Endothelial cell of umbilical vein (primary cell): Measurements from ENCODE around the gene ANGPTL2. TPM values are rescaled to one million over a fixed set of nuclear protein-coding genes. Genes with fewer than 3 reads are reported as not detected.

ENCODE experiments used
- BruUV-seq: library from RNA; stranded (reverse); fragments of 400-500 nt; replicated peaks from 2 replicates; lab custom pipeline; 2021; lab: Mats Ljungman, UMichigan
- CTCF ChIA-PET: fragments of 300-600, 350-600 bp; sonication (Branson Sonifier 250); formaldehyde crosslinking; loops from one replicate; lab custom pipeline; 2021; ENCODE audit warnings: antibody characterized with exemption, inconsistent platforms; lab: Charles Lee
- POLR2A ChIA-PET: fragments of 300-600, 350-600 bp; sonication (Branson Sonifier 250); formaldehyde crosslinking; loops from one replicate; lab custom pipeline; 2021; ENCODE audit warnings: antibody characterized with exemption, inconsistent platforms; lab: Charles Lee
- DNase-seq: peaks from one replicate; pipeline ENCODE4 v3.0.0-alpha.2; 2011; ENCODE audit warnings: low read depth, low spot score
- FAIRE-seq: peaks from 2 replicates; lab custom pipeline; 2011; peaks lifted over from hg19 to GRCh38; lab: Jason Lieb, UNC
- H2AFZ ChIP-seq: 2 replicates; pipeline ENCODE4 v1.6.0; 2012; ENCODE audit warnings: low read depth, low read length, control low read depth, inconsistent platforms
- H3K27ac ChIP-seq: 2 replicates; pipeline ENCODE4 v1.5.1; 2011; ENCODE audit warnings: low read depth, mild to moderate bottlenecking, control low read depth, low read length, moderate library complexity; ENCODE audit not compliant: insufficient read depth
- H3K27me3 ChIP-seq, 2 experiments: 2 replicates each; pipeline versions ENCODE4 v1.6.0 to v1.6.1; 2011; ENCODE audit warnings: low read length in 2 of 2, mixed read lengths in 1 of 2; ENCODE audit not compliant: control insufficient read depth in 2 of 2, insufficient read depth in 2 of 2
- H3K36me3 ChIP-seq, 2 experiments: 2 replicates in 1 of 2; 3 replicates in 1 of 2; pipeline ENCODE4 v1.5.1; 2011; ENCODE audit warnings: low read length in 2 of 2, mild to moderate bottlenecking in 1 of 2, moderate library complexity in 1 of 2; ENCODE audit not compliant: control insufficient read depth in 2 of 2, insufficient read depth in 2 of 2; ENCODE audit errors: extremely low read depth in 1 of 2
- H3K4me1 ChIP-seq: 3 replicates; pipeline ENCODE4 v1.5.1; 2011; ENCODE audit warnings: mild to moderate bottlenecking, low read length; ENCODE audit not compliant: control insufficient read depth, insufficient read depth; ENCODE audit errors: extremely low read depth
- H3K4me2 ChIP-seq: 2 replicates; pipeline ENCODE4 v1.6.1; 2011; ENCODE audit warnings: low read length, control low read depth, mixed read lengths; ENCODE audit not compliant: insufficient read depth
- H3K4me3 ChIP-seq, 3 experiments: fragments of 200-600 bp in 1 of 3; sonication (generic), shearing (Covaris generic) in 1 of 3; replicated peaks in 1 of 3; 2 replicates each; pipeline ENCODE4 v1.5.1; 2011 to 2016; ENCODE audit warnings: control low read depth in 3 of 3, low read length in 3 of 3, mild to moderate bottlenecking in 2 of 3, inconsistent platforms in 1 of 3, low read depth in 1 of 3, moderate library complexity in 1 of 3; ENCODE audit not compliant: insufficient read depth in 1 of 3
- H3K79me2 ChIP-seq: 2 replicates; pipeline ENCODE4 v1.6.0; 2012; ENCODE audit warnings: low read length, inconsistent platforms; ENCODE audit not compliant: control insufficient read depth, insufficient read depth
- H3K9ac ChIP-seq: replicated peaks from 2 replicates; pipeline ENCODE3; 2011; ENCODE audit warnings: low read length, control low read depth; ENCODE audit not compliant: insufficient read depth; ENCODE audit errors: extremely low read depth
- H3K9me1 ChIP-seq: replicated peaks from 3 replicates; pipeline ENCODE4 v1.6.0; 2011; ENCODE audit warnings: mild to moderate bottlenecking, low read length; ENCODE audit not compliant: control insufficient read depth, insufficient read depth; ENCODE audit errors: extremely low read depth
- H3K9me3 ChIP-seq: replicated peaks from 2 replicates; pipeline ENCODE4 v1.5.1; 2012; ENCODE audit warnings: low read length, inconsistent platforms; ENCODE audit not compliant: control insufficient read depth, insufficient read depth
- H4K20me1 ChIP-seq: replicated peaks from 2 replicates; pipeline ENCODE3; 2011; ENCODE audit warnings: mild to moderate bottlenecking, low read length; ENCODE audit not compliant: control insufficient read depth, insufficient read depth; ENCODE audit errors: extremely low read depth
- EZH2 ChIP-seq: IDR thresholded peaks from 2 replicates; pipeline ENCODE4 v1.6.1; 2012; ENCODE audit warnings: borderline replicate concordance, low read depth, mild to moderate bottlenecking, moderate library complexity, low read length, inconsistent platforms; ENCODE audit not compliant: severe bottlenecking
- FOS ChIP-seq: IDR thresholded peaks from 2 replicates; pipeline ENCODE4 v1.6.1; 2011; ENCODE audit warnings: mild to moderate bottlenecking, low read length, moderate library complexity, borderline replicate concordance; ENCODE audit not compliant: insufficient read depth
- GATA2 ChIP-seq: IDR thresholded peaks from 2 replicates; pipeline ENCODE4 v1.7.0; 2011; ENCODE audit warnings: low read depth, mild to moderate bottlenecking, moderate library complexity, mixed read lengths, low read length; ENCODE audit not compliant: insufficient read length, insufficient read depth
- JUN ChIP-seq: IDR thresholded peaks from 2 replicates; pipeline ENCODE4 v1.6.1; 2011; ENCODE audit warnings: borderline replicate concordance, low read depth; ENCODE audit not compliant: insufficient read length, insufficient read depth
- MYC ChIP-seq: IDR thresholded peaks from one replicate; pipeline ENCODE4 v1.6.1; 2011; ENCODE audit warnings: mild to moderate bottlenecking, low read depth, low read length
- POLR2A ChIP-seq: IDR thresholded peaks from 2 replicates; pipeline ENCODE4 v1.6.1; 2012; ENCODE audit warnings: low read depth, mild to moderate bottlenecking, control low read depth, low read length
- POLR2AphosphoS5 ChIP-seq: IDR thresholded peaks from 2 replicates; pipeline ENCODE4 v1.6.1; 2012; ENCODE audit warnings: low read depth, mild to moderate bottlenecking, control low read depth, low read length, moderate library complexity; ENCODE audit not compliant: insufficient read depth
- dilution Hi-C: fragments of 300-500 bp; cut with MboI; formaldehyde crosslinking; loops from one replicate; pipeline ENCODE4 v1.15.0; 2019; ENCODE audit warnings: low sequenced_read_pairs; ENCODE audit not compliant: extremely low pct_ligation_motif_present
- intact Hi-C: fragments of 100-400 bp; cut with micrococcal nuclease; formaldehyde crosslinking; loops from one replicate; pipeline ENCODE4 v1.10.0; 2022
- polyA plus RNA-seq, 4 experiments: library from polyadenylated mRNA; depleted of rRNA in 3 of 4; stranded (reverse) in 3 of 4; unstranded in 1 of 4; fragments of >200 nt; gene quantifications; 2 replicates each; pipeline versions ENCODE4 v1.2.1 to v1.2.3, GENCODE V29; 2011 to 2012; ENCODE audit warnings: missing spikeins in 1 of 4
- total RNA-seq: library from RNA; stranded (reverse); gene quantifications from 2 replicates; pipeline ENCODE4 v1.2.3, GENCODE V29; 2021
- TF ChIP-seq, protein P1 (sequence below), 2 donors: IDR thresholded peaks; 1 replicate in 1 of 2; 2 replicates in 1 of 2; pipeline ENCODE4 v1.5.1; 2011; ENCODE audit warnings: low read length in 2 of 2, mild to moderate bottlenecking in 2 of 2, moderate library complexity in 2 of 2, control low read depth in 1 of 2, inconsistent platforms in 1 of 2, low read depth in 1 of 2; ENCODE audit not compliant: insufficient read depth in 1 of 2; ENCODE audit errors: extremely low read depth in 1 of 2
- TF ChIP-seq, protein P2 (sequence below): IDR thresholded peaks from 2 replicates; pipeline ENCODE4 v1.6.1; 2011; ENCODE audit not compliant: insufficient read depth, insufficient read length

ANGPTL2 gene
- total and polyA plus RNA-seq, 2 donors (not counting 3 experiments of a cell fraction or from before 2014, with no cell fraction given): 15.1 to 24.5 TPM

GRCh38 chr9:127116088-127116726 lies 6.2 kb downstream of the ANGPTL2 start:
- ChIA-PET POLR2A (no interaction called here), CTCF (interaction anchor here (0.9 kb wide), 1 partner anchor 151 kb away, joined by 3 read pairs; no protein-coding TSS in a partner anchor)
- no peaks in the 10 kb centered on the region for H3K9me1 ChIP-seq
- H3K4me3 ChIP-seq: no peak overlapping the region
- peaks cover 21% of the 10 kb centered on the region for H3K4me1 ChIP-seq
- no peaks in the 10 kb centered on the region for H3K79me2 ChIP-seq
- H2AFZ ChIP-seq: no peak overlapping the region
- no peak overlapping the region for H3K27ac ChIP-seq
- H3K9me3 ChIP-seq: no peaks in the 10 kb centered on the region
- H4K20me1 ChIP-seq: no peaks in the 10 kb centered on the region
- H3K36me3 ChIP-seq: no peaks in the 10 kb centered on the region
- intact Hi-C loops: no loop called here
- dilution Hi-C loops: no loop called here
- H3K4me2 ChIP-seq: no peak overlapping the region
- no peaks in the 10 kb centered on the region for H3K27me3 ChIP-seq
- no TSS peak for BruUV-seq
- H3K9ac ChIP-seq: no peak overlapping the region
- FAIRE-seq (no peak), DNase-seq (no peak)
- TF ChIP-seq GATA2: no peak
- TF ChIP-seq JUN: no peak
- no peak for TF ChIP-seq FOS
- no peak for TF ChIP-seq EZH2
- TF ChIP-seq, protein P1, sequence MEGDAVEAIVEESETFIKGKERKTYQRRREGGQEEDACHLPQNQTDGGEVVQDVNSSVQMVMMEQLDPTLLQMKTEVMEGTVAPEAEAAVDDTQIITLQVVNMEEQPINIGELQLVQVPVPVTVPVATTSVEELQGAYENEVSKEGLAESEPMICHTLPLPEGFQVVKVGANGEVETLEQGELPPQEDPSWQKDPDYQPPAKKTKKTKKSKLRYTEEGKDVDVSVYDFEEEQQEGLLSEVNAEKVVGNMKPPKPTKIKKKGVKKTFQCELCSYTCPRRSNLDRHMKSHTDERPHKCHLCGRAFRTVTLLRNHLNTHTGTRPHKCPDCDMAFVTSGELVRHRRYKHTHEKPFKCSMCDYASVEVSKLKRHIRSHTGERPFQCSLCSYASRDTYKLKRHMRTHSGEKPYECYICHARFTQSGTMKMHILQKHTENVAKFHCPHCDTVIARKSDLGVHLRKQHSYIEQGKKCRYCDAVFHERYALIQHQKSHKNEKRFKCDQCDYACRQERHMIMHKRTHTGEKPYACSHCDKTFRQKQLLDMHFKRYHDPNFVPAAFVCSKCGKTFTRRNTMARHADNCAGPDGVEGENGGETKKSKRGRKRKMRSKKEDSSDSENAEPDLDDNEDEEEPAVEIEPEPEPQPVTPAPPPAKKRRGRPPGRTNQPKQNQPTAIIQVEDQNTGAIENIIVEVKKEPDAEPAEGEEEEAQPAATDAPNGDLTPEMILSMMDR (IDR thresholded peaks at IDR 0.05; ENCODE audit: extremely low read depth in 1 of 2, insufficient read depth in 1 of 2, low read depth in 1 of 2, low read length in 2 of 2): no peak
- no peak for TF ChIP-seq POLR2A
- no peak for TF ChIP-seq POLR2AphosphoS5
- TF ChIP-seq, protein P2, sequence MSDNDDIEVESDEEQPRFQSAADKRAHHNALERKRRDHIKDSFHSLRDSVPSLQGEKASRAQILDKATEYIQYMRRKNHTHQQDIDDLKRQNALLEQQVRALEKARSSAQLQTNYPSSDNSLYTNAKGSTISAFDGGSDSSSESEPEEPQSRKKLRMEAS: no peak
- no peak for TF ChIP-seq MYC
